SK-N-SH (cell line): ENCODE results near the gene MSH6. TPM values are rescaled to one million over a fixed set of nuclear protein-coding genes. Genes with fewer than 3 reads are reported as not detected.

Experiments
- CTCF ChIA-PET: fragments of 300-600, 350-600 bp; formaldehyde crosslinking; extraction: SDS; loops from one replicate; lab custom pipeline; 2021; lab: Yijun Ruan, JAX
- POLR2A ChIA-PET: fragments of 350-600 bp; sonication (Branson Sonifier 250); formaldehyde crosslinking; extraction: SDS; loops from one replicate; lab custom pipeline; 2020; ENCODE audit warnings: antibody characterized with exemption, inconsistent platforms; lab: Yijun Ruan, JAX
- DNase-seq: peaks from one replicate; pipeline ENCODE4 v3.0.0; 2012
- H2AFZ ChIP-seq: fragments of 200-600 bp; sonication (generic); 2 replicates; pipeline ENCODE4 v1.8.1; 2016; ENCODE audit warnings: antibody characterized with exemption, mild to moderate bottlenecking, low read depth
- H3F3A ChIP-seq: fragments of 200-600 bp; sonication (generic); replicated peaks from 2 replicates; pipeline ENCODE3; 2016; ENCODE audit warnings: antibody characterized with exemption, mild to moderate bottlenecking; ENCODE audit not compliant: insufficient read depth
- H3K27ac ChIP-seq, 2 experiments: fragments of 200-500 bp in 1 of 2; fragments of 200-600 bp in 1 of 2; sonication (Bioruptor generic) in 1 of 2; sonication (generic), shearing (Covaris generic) in 1 of 2; 2 replicates each; pipeline versions ENCODE4 v1.5.1 to v1.6.1; 2014 to 2016; ENCODE audit warnings: low read depth in 2 of 2, inconsistent platforms in 1 of 2, low read length in 1 of 2, mild to moderate bottlenecking in 1 of 2, mixed read lengths in 1 of 2
- H3K27me3 ChIP-seq: fragments of 200-600 bp; sonication (generic), shearing (Covaris generic); 2 replicates; pipeline ENCODE4 v1.6.1; 2016; ENCODE audit warnings: mixed run types; ENCODE audit not compliant: insufficient read depth
- H3K36me3 ChIP-seq, 2 experiments: fragments of 200-500 bp in 1 of 2; fragments of 200-600 bp in 1 of 2; sonication (Bioruptor generic) in 1 of 2; sonication (generic) in 1 of 2; replicated peaks in 1 of 2; 2 replicates each; pipeline versions ENCODE3 to v1.5.1; 2014 to 2016; ENCODE audit warnings: low read length in 1 of 2, mild to moderate bottlenecking in 1 of 2; ENCODE audit not compliant: insufficient read depth in 2 of 2, control insufficient read depth in 1 of 2
- H3K4me1 ChIP-seq, 2 experiments: fragments of 200-500 bp in 1 of 2; fragments of 200-600 bp in 1 of 2; sonication (Bioruptor generic) in 1 of 2; sonication (generic), shearing (Covaris generic) in 1 of 2; 2 replicates each; pipeline versions ENCODE4 v1.5.1 to v1.6.1; 2014 to 2016; ENCODE audit warnings: low read depth in 1 of 2, low read length in 1 of 2, mixed run types in 1 of 2; ENCODE audit not compliant: insufficient read depth in 2 of 2, control insufficient read depth in 1 of 2
- H3K4me2 ChIP-seq: fragments of 200-600 bp; sonication (generic), shearing (Covaris generic); 2 replicates; pipeline ENCODE4 v1.6.1; 2017; ENCODE audit warnings: mixed run types
- H3K4me3 ChIP-seq, 2 experiments: fragments of 200-500 bp in 1 of 2; fragments of 200-600 bp in 1 of 2; sonication (Bioruptor generic) in 1 of 2; sonication (generic), shearing (Covaris generic) in 1 of 2; 2 replicates each; pipeline versions ENCODE4 v1.5.1 to v1.8.1; 2014 to 2016; ENCODE audit warnings: low read depth in 2 of 2, inconsistent platforms in 1 of 2, low read length in 1 of 2, mild to moderate bottlenecking in 1 of 2, mixed read lengths in 1 of 2, moderate library complexity in 1 of 2
- H3K79me2 ChIP-seq: fragments of 200-600 bp; sonication (generic); 2 replicates; pipeline ENCODE4 v1.8.1; 2017; ENCODE audit warnings: mild to moderate bottlenecking; ENCODE audit not compliant: insufficient read depth
- H3K9ac ChIP-seq: fragments of 200-600 bp; sonication (generic); 2 replicates; pipeline ENCODE4 v1.6.1; 2017; ENCODE audit warnings: mixed run types
- H3K9me2 ChIP-seq: fragments of 200-600 bp; sonication (generic); 2 replicates; pipeline ENCODE4 v1.6.1; 2017; ENCODE audit warnings: mixed run types
- H3K9me3 ChIP-seq: fragments of 200-600 bp; sonication (generic); 2 replicates; pipeline ENCODE4 v1.6.1; 2017; ENCODE audit warnings: mixed run types, mild to moderate bottlenecking, moderate library complexity
- H4K20me1 ChIP-seq: fragments of 200-600 bp; sonication (generic); 2 replicates; pipeline ENCODE4 v1.6.1; 2017; ENCODE audit warnings: mild to moderate bottlenecking, mixed run types; ENCODE audit not compliant: insufficient read depth
- EP300 ChIP-seq, 2 experiments: IDR thresholded peaks; 2 replicates each; pipeline versions ENCODE4 v1.4.0 to v1.6.1; 2012; ENCODE audit warnings: borderline replicate concordance in 1 of 2, low read depth in 1 of 2, low read length in 1 of 2
- EZH2phosphoT487 ChIP-seq: fragments of 200-600 bp; sonication (generic); IDR thresholded peaks from 2 replicates; pipeline ENCODE4 v1.6.1; 2017; ENCODE audit warnings: low read depth, mixed run types, mild to moderate bottlenecking, antibody characterized with exemption, moderate library complexity, borderline replicate concordance
- JUND ChIP-seq: IDR thresholded peaks from 2 replicates; pipeline ENCODE4 v1.4.0; 2012
- MEF2A ChIP-seq: IDR thresholded peaks from 2 replicates; pipeline ENCODE4 v1.4.0; 2012; ENCODE audit warnings: low read depth, borderline replicate concordance
- NFIC ChIP-seq: IDR thresholded peaks from 2 replicates; pipeline ENCODE4 v1.4.0; 2012; ENCODE audit warnings: borderline replicate concordance
- RCOR1 ChIP-seq: fragments of 150-350 bp; IDR thresholded peaks from 2 replicates; pipeline ENCODE4 v1.6.1; 2017; ENCODE audit warnings: antibody characterized with exemption, low read length
- RFX5 ChIP-seq: IDR thresholded peaks from 2 replicates; pipeline ENCODE4 v1.6.1; 2012; ENCODE audit warnings: mild to moderate bottlenecking, improper control_type of control experiment, low read length
- RXRA ChIP-seq: IDR thresholded peaks from 2 replicates; pipeline ENCODE4 v1.4.0; 2012; ENCODE audit warnings: low read depth, mild to moderate bottlenecking, borderline replicate concordance
- SIN3A ChIP-seq: IDR thresholded peaks from 2 replicates; pipeline ENCODE4 v1.6.1; 2012; ENCODE audit warnings: low read depth, mild to moderate bottlenecking, low read length, moderate library complexity, borderline replicate concordance
- SMC3 ChIP-seq: IDR thresholded peaks from 2 replicates; pipeline ENCODE4 v1.6.1; 2012; ENCODE audit warnings: low read depth, low read length, improper control_type of control experiment
- TAF1 ChIP-seq: IDR thresholded peaks from 2 replicates; pipeline ENCODE4 v1.6.1; 2012; ENCODE audit warnings: low read depth, mild to moderate bottlenecking, low read length, moderate library complexity, borderline replicate concordance
- TCF12 ChIP-seq: IDR thresholded peaks from 2 replicates; pipeline ENCODE4 v1.4.0; 2012
- TEAD4 ChIP-seq: IDR thresholded peaks from 2 replicates; pipeline ENCODE4 v1.4.0; 2012; ENCODE audit warnings: mild to moderate bottlenecking, borderline replicate concordance; ENCODE audit not compliant: insufficient read depth
- YY1 ChIP-seq: IDR thresholded peaks from 2 replicates; pipeline ENCODE4 v1.4.0; 2012; ENCODE audit warnings: low read depth, mild to moderate bottlenecking
- WGBS: methylation state at CpG from one replicate; pipeline ENCODE4 v1.1.6; 2017; ENCODE audit warnings: low lambda C conversion rate; 5-methylcytosine and 5-hydroxymethylcytosine counted together
- polyA plus RNA-seq, 3 experiments: library from polyadenylated mRNA; depleted of rRNA; stranded (reverse); fragments of >200 nt; gene quantifications; 2 replicates each; pipeline ENCODE4 v1.2.3, GENCODE V29; 2012
- TF ChIP-seq, protein P1 (sequence below): IDR thresholded peaks from 2 replicates; pipeline ENCODE4 v1.4.0; 2012; ENCODE audit warnings: low read depth, borderline replicate concordance
- TF ChIP-seq, protein P2 (sequence below): IDR thresholded peaks from 2 replicates; pipeline ENCODE4 v1.4.0; 2012; ENCODE audit warnings: low read depth, borderline replicate concordance
- TF ChIP-seq, protein P3 (sequence below): IDR thresholded peaks from 2 replicates; pipeline ENCODE4; 2012
- TF ChIP-seq, protein P4 (sequence below): IDR thresholded peaks from 2 replicates; pipeline ENCODE4 v1.6.1; 2012; ENCODE audit warnings: mild to moderate bottlenecking, low read depth, low read length, moderate library complexity

Gene MSH6
- polyA plus RNA-seq, 1 of the 3 experiments (the other 2 are of a cell fraction): 16.4 TPM

DNA sequence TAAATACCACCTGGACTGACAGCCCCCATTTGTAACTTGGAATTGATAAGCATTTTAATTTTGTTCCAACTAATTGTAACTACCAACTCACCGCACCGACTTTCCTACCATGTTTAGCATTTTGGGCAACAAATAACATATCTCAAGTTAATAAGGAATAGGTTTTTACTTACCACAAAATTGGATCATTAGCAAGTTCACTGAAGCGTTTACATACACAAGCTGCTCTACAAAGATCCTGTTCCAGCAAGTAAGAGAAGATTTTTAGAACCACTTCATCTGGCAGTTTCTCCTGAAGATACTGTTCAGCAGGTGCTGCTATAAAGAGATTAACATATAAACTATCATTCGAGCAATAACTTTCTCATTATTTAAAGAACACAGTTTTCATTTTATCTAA is 55.7 kb downstream of the MSH6 start:
- POLR2A ChIA-PET: no interaction called here

More for the DNA sequence above, 55.7 kb downstream of the MSH6 start:
- TF ChIP-seq EZH2phosphoT487 (no peak), JUND (no peak), RFX5 (no peak), NFIC (no peak), TAF1 (no peak), RXRA (no peak), SMC3 (no peak), YY1 (no peak), SIN3A (no peak), TCF12 (no peak), EP300 (IDR thresholded peaks at IDR 0.05; ENCODE audit: borderline replicate concordance in 1 of 2, low read depth in 1 of 2, low read length in 1 of 2) (no peak), RCOR1 (no peak), TEAD4 (no peak), MEF2A (no peak)
- TF ChIP-seq, protein P1, sequence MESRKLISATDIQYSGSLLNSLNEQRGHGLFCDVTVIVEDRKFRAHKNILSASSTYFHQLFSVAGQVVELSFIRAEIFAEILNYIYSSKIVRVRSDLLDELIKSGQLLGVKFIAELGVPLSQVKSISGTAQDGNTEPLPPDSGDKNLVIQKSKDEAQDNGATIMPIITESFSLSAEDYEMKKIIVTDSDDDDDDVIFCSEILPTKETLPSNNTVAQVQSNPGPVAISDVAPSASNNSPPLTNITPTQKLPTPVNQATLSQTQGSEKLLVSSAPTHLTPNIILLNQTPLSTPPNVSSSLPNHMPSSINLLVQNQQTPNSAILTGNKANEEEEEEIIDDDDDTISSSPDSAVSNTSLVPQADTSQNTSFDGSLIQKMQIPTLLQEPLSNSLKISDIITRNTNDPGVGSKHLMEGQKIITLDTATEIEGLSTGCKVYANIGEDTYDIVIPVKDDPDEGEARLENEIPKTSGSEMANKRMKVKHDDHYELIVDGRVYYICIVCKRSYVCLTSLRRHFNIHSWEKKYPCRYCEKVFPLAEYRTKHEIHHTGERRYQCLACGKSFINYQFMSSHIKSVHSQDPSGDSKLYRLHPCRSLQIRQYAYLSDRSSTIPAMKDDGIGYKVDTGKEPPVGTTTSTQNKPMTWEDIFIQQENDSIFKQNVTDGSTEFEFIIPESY: no peak
- TF ChIP-seq, protein P2, sequence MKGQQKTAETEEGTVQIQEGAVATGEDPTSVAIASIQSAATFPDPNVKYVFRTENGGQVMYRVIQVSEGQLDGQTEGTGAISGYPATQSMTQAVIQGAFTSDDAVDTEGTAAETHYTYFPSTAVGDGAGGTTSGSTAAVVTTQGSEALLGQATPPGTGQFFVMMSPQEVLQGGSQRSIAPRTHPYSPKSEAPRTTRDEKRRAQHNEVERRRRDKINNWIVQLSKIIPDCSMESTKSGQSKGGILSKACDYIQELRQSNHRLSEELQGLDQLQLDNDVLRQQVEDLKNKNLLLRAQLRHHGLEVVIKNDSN: no peak
- TF ChIP-seq, protein P3, sequence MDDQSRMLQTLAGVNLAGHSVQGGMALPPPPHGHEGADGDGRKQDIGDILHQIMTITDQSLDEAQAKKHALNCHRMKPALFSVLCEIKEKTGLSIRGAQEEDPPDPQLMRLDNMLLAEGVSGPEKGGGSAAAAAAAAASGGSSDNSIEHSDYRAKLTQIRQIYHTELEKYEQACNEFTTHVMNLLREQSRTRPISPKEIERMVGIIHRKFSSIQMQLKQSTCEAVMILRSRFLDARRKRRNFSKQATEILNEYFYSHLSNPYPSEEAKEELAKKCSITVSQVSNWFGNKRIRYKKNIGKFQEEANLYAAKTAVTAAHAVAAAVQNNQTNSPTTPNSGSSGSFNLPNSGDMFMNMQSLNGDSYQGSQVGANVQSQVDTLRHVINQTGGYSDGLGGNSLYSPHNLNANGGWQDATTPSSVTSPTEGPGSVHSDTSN: no peak
- TF ChIP-seq, protein P4, sequence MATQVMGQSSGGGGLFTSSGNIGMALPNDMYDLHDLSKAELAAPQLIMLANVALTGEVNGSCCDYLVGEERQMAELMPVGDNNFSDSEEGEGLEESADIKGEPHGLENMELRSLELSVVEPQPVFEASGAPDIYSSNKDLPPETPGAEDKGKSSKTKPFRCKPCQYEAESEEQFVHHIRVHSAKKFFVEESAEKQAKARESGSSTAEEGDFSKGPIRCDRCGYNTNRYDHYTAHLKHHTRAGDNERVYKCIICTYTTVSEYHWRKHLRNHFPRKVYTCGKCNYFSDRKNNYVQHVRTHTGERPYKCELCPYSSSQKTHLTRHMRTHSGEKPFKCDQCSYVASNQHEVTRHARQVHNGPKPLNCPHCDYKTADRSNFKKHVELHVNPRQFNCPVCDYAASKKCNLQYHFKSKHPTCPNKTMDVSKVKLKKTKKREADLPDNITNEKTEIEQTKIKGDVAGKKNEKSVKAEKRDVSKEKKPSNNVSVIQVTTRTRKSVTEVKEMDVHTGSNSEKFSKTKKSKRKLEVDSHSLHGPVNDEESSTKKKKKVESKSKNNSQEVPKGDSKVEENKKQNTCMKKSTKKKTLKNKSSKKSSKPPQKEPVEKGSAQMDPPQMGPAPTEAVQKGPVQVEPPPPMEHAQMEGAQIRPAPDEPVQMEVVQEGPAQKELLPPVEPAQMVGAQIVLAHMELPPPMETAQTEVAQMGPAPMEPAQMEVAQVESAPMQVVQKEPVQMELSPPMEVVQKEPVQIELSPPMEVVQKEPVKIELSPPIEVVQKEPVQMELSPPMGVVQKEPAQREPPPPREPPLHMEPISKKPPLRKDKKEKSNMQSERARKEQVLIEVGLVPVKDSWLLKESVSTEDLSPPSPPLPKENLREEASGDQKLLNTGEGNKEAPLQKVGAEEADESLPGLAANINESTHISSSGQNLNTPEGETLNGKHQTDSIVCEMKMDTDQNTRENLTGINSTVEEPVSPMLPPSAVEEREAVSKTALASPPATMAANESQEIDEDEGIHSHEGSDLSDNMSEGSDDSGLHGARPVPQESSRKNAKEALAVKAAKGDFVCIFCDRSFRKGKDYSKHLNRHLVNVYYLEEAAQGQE: no peak
- Histone ChIP-seq H3K4me1 (peaks cover 0 to 2% of the 10 kb centered on the region in 2 experiments; a peak in 1 of 4 replicates), H3K27ac (no peak overlapping the region), H3K9me3 (no peaks in the 10 kb centered on the region), H3K4me2 (no peak overlapping the region), H2AFZ (no peak overlapping the region), H3K27me3 (no peaks in the 10 kb centered on the region), H3K4me3 (no peak overlapping the region), H4K20me1 (peaks cover 50% of the 10 kb centered on the region), H3F3A (peaks cover 10% of the 10 kb centered on the region), H3K36me3 (peaks cover 39 to 61% of the 10 kb centered on the region in 2 experiments), H3K9me2 (no peaks in the 10 kb centered on the region), H3K79me2 (peaks cover 68% of the 10 kb centered on the region), H3K9ac (no peak overlapping the region)
- CTCF ChIA-PET: interaction anchor here (1.2 to 2.2 kb wide), 3 partner anchors 68 to 268 kb away, joined by 3 to 7 read pairs (median 4); no protein-coding TSS in a partner anchor
- no peak for DNase-seq
- 95% methylated on average over 4 of the region's 4 CpGs for WGBS
